GM21447 (cell line): ENCODE data around the gene EGFR.

Experiments
- ATAC-seq: cut with Tn5 transposase; IDR thresholded peaks from one replicate; pipeline ENCODE4 v1.9.1; 2021; ENCODE audit not compliant: unreplicated experiment

EGFR gene

GRCh38 chr7:55121249-55121648 is 102.4 kb downstream of the EGFR start:
- no peak for ATAC-seq

GRCh38 chr7:55122263-55122662 is 103.4 kb downstream of the EGFR start:
- no peak for ATAC-seq

GRCh38 chr7:55124989-55125875 is 106.4 kb downstream of the EGFR start:
- ATAC-seq, result no peak

- no peak for ATAC-seq
Observed at GRCh38 chr7:55127135-55127551, 108.3 kb downstream of the EGFR start.

- ATAC-seq, result no peak
Observed at GRCh38 chr7:55127622-55128081, 108.8 kb downstream of the EGFR start.

DNA sequence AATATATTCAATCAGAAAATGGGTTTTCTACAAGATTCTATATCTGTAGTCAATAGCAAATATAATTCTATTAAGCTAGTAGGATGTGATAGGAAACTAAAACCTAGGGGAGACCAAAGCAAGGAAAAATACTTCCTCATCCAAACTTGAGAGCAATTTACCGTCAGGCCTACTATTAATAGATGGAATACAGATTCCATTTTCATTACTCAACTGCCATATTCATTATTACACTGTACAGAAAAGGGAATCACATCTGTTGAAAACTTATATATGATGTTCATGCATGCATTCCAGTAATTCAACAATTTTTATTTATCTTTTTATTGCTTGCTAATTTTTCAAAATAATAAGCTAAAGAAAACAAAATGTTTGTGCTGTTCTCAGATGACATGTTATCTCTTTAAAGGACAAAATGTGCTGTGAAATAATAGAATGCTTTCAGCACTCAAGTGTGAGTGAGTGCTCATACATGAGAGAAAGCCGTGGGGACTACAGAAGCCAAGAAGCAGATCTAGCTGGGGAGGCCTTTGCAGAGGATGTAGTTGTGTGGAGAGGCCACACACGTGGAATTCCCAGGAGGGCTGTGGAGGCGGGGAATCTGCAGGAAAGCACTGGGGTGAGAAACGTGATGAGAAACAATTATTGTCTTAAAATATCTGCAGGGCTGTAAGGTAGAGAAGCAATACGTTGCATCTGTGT is 110.0 kb downstream of the EGFR start:
- no peak for ATAC-seq

- ATAC-seq, result no peak
Observed at GRCh38 chr7:55129541-55130394, 111.0 kb downstream of the EGFR start.

DNA sequence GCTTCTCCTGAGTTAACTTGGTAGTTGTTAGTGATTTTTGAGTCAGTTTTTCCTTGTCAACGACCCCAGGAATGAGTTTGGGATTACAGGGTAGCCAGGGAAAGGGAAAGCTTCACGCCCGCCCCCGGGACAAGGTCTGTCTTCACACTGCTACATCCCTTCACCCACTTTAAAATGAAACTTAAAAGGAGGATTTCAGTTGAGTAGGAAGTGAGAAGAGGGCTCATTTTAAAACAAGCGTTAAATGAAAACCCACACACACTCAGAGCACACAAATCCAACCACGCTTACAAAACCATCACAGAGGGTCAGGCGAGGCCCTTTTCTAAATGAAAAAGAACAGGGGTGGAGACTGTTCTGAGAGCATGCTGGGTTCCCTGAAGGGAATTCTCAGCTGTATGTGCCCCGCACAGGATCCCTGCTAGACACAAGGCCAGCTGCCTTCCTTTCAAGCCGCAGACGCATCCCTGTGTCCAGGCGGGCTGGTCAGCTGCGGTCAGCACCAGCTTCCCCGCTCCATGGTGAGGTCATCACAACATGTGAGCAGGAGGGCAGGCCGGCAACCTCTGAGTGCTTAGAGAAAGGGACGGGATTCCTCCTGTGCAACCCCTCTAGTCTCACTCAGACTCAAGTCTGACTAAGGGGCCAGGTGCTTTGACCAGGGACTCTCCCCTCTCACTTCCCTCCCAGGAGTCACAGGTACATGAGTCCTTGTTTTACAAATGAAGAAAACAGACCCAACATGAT is 111.8 kb downstream of the EGFR start:
- no peak for ATAC-seq

- no peak for ATAC-seq
Observed at GRCh38 chr7:55131142-55131929, 112.5 kb downstream of the EGFR start.

DNA sequence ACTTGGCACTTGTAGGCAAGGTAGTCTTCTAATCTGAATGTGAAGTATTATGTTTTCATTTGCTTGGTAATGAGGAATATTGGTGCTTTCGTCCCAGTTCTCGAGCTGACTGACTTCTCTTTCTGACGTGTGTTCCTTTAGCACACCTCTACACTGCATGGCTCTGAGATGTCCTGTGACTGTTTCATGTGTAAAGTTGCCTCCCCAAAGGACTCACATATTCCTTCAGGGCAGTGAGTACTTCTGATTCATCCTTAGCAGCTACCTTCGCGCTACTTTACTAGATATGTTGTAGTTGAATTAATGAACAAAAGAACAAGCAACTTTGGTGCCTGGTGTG is 113.7 kb downstream of the EGFR start:
- ATAC-seq, result no peak

DNA sequence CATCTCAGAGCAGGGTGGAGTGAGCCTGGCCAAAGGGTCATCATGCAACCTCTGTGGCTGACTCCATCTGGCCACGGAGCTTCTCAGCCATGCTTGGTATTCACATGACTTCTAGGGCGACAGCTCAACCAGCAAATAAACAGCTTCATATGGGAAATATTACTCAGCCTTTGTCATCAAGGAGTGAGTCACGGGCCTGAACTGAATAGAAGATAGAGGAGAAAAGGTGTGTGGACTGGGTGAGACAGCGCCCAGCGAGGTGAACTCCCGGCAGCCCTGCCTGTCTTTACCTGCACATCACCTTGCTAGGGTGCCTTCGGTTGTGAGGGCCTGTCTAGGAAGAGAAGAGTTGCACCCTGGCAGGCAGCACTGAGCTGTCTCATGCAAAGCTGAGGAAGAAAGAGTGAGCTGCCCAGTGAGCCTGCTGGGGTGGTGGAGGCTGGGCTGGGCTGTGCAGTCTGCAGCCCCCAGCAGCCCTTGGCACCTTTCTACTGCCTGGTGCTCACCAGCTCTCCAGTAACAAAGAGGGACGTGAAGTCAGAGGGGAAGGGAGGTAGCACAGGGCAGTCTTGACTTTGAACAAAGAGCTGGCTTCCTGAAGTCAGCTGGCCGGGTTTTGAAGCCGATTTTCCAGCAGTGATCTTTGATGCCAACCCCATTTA is 114.2 kb downstream of the EGFR start:
- no peak for ATAC-seq

- ATAC-seq, result no peak
Observed at GRCh38 chr7:55133630-55134358, 115.0 kb downstream of the EGFR start.

DNA sequence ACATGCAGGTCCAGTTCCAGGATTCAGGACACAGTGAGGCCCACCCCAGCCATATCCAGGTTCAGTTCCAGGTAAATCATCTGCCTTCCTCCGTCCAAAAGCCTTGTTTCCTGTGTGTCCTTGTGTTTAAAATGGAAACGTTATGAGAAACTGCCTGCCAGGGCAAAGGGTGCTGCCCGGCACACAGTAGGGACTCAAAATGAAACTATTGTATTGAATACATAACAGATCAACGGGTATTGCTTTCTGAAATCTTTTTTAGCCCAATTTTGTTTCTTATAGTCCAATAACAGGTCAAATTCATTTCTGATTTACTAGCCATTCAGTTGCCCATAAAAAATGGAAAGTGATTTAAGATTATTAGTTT is 115.5 kb downstream of the EGFR start:
- no peak for ATAC-seq

DNA sequence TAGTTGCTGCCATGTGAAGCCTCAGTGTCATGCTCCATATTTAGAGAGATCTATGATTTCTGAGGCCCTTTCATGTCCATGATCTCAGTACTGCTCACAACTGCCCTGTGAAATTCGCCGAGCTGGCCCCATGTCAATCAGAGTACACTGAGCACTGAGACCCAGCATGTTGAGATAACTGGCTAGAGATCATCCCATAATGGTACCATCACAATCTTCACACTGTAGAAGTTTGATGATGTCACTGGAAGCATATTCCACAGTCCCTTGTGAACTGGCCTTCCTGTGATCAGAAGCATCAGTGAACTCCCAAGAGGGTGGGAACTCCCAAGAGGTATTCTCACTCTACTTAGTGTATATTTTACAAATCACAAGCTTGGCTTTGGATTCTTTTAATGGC is 116.0 kb downstream of the EGFR start:
- no peak for ATAC-seq

DNA sequence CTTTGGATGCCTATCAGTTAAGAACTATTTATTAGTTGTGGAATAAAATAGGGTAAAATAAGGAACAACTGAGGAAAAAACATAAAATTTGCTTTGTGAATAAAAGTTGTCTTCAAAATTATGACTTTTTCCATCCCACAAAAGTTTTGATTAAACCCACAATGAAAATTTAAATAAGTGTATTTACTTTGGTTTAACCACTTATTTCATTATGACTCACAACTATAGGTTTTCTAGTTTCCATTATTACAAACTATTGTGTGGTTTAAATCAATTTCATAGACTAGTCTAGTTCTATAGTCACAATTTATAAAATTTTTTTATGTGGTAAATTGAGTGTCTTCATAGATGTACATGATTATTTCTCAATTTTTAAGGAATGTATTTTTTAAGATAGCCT is 116.6 kb downstream of the EGFR start:
- no peak for ATAC-seq

- no peak for ATAC-seq
Observed at GRCh38 chr7:55138663-55139062, 119.8 kb downstream of the EGFR start.

GRCh38 chr7:55140221-55140940 is 121.6 kb downstream of the EGFR start:
- peak; percentile 98 for ATAC-seq

DNA sequence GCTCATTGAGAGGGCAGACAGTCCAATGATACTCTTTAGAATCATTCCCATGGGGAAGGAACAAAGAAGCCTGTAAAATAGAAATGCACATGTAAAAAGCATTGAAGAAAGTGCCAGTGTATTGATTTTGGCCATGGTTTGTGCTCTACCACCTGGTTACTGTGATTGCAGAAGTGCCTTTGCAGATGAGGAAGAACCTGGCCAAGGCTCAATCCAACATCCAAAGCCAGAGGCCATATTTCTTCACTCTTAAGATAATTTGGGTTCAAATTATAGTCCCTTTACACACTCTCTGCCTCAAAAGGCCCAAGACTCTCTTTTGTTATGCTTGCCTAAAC is 122.1 kb downstream of the EGFR start:
- no peak for ATAC-seq
